Calu3 (cell line): ENCODE measurements around the gene CACNA1C. TPM values are rescaled to one million over a fixed set of nuclear protein-coding genes. Genes with fewer than 3 reads are reported as not detected.

Source experiments
- BruUV-seq: library from RNA; stranded (reverse); fragments of 400-500 nt; replicated peaks from 2 replicates; lab custom pipeline; 2021; lab: Mats Ljungman, UMichigan
- CTCF ChIA-PET: fragments of 300-600 bp; sonication (Branson Sonifier 250); formaldehyde crosslinking; loops from one replicate; lab custom pipeline; 2022; ENCODE audit warnings: antibody characterized with exemption; lab: Charles Lee
- DNase-seq: peaks from one replicate; pipeline ENCODE4 v3.0.0; 2022
- H3K27ac Mint-ChIP-seq: one replicate; pipeline ENCODE4 v1.8.0; 2022; ENCODE audit warnings: mixed read lengths; ENCODE audit not compliant: unreplicated experiment
- H3K27me3 Mint-ChIP-seq: one replicate; pipeline ENCODE4 v1.8.0; 2022; ENCODE audit warnings: mixed read lengths; ENCODE audit not compliant: unreplicated experiment
- H3K36me3 Mint-ChIP-seq: one replicate; pipeline ENCODE4 v1.8.0; 2022; ENCODE audit warnings: mild to moderate bottlenecking, moderate library complexity, mixed read lengths; ENCODE audit not compliant: insufficient read depth, unreplicated experiment
- H3K4me1 Mint-ChIP-seq: one replicate; pipeline ENCODE4 v1.8.0; 2022; ENCODE audit warnings: mild to moderate bottlenecking, low read depth, mixed read lengths; ENCODE audit not compliant: unreplicated experiment
- H3K4me3 Mint-ChIP-seq: one replicate; pipeline ENCODE4 v1.8.0; 2022; ENCODE audit warnings: mild to moderate bottlenecking, low read depth, moderate library complexity, mixed read lengths; ENCODE audit not compliant: unreplicated experiment
- H3K9me3 Mint-ChIP-seq: one replicate; pipeline ENCODE4 v1.8.0; 2022; ENCODE audit warnings: low read depth, mixed read lengths; ENCODE audit not compliant: unreplicated experiment
- intact Hi-C: fragments of 100-400 bp; cut with micrococcal nuclease; formaldehyde crosslinking; loops from one replicate; pipeline ENCODE4 v1.10.0; 2022; ENCODE audit not compliant: unreplicated experiment
- total RNA-seq: library from RNA; stranded (reverse); gene quantifications from 2 replicates; pipeline ENCODE4 v1.2.3, GENCODE V29; 2022
- TF ChIP-seq, protein P1 (sequence below): fragments of 200-600 bp; IDR thresholded peaks from one replicate; pipeline ENCODE4 v1.8.0; 2022; ENCODE audit warnings: antibody characterized with exemption; ENCODE audit not compliant: unreplicated experiment

CACNA1C gene
- total RNA-seq, 1 experiment from 2014 or later: not detected

- TF ChIP-seq, protein P1, sequence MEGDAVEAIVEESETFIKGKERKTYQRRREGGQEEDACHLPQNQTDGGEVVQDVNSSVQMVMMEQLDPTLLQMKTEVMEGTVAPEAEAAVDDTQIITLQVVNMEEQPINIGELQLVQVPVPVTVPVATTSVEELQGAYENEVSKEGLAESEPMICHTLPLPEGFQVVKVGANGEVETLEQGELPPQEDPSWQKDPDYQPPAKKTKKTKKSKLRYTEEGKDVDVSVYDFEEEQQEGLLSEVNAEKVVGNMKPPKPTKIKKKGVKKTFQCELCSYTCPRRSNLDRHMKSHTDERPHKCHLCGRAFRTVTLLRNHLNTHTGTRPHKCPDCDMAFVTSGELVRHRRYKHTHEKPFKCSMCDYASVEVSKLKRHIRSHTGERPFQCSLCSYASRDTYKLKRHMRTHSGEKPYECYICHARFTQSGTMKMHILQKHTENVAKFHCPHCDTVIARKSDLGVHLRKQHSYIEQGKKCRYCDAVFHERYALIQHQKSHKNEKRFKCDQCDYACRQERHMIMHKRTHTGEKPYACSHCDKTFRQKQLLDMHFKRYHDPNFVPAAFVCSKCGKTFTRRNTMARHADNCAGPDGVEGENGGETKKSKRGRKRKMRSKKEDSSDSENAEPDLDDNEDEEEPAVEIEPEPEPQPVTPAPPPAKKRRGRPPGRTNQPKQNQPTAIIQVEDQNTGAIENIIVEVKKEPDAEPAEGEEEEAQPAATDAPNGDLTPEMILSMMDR: no peak
- CTCF ChIA-PET: no interaction called here
- H3K4me1 Mint-ChIP-seq: peaks cover 6% of the 10 kb centered on the region
- H3K4me3 Mint-ChIP-seq: no peak overlapping the region
- intact Hi-C loops: no loop called here
- H3K27ac Mint-ChIP-seq: no peak overlapping the region
- H3K9me3 Mint-ChIP-seq: no peaks in the 10 kb centered on the region
- no TSS peak for BruUV-seq
- H3K27me3 Mint-ChIP-seq: peaks cover 66% of the 10 kb centered on the region
- no peak for DNase-seq
- H3K36me3 Mint-ChIP-seq: no peaks in the 10 kb centered on the region
Measured at GRCh38 chr12:2639020-2639298, 586.2 kb downstream of the CACNA1C start.

GRCh38 chr12:2640281-2640680 lies 587.5 kb downstream of the CACNA1C start:
- H3K27me3 Mint-ChIP-seq: peaks cover 66% of the 10 kb centered on the region
- H3K36me3 Mint-ChIP-seq: no peaks in the 10 kb centered on the region
- no peak overlapping the region for H3K4me3 Mint-ChIP-seq
- H3K4me1 Mint-ChIP-seq: no peaks in the 10 kb centered on the region
- no peak overlapping the region for H3K27ac Mint-ChIP-seq
- DNase-seq: no peak
- CTCF ChIA-PET: no interaction called here
- BruUV-seq: no TSS peak
- TF ChIP-seq, protein P1: no peak
- H3K9me3 Mint-ChIP-seq: no peaks in the 10 kb centered on the region
- intact Hi-C loops: no loop called here

GRCh38 chr12:2640709-2641108 lies 587.9 kb downstream of the CACNA1C start:
- DNase-seq: peak; percentile 52
- BruUV-seq: no TSS peak
- Mint-ChIP-seq H3K4me1 (no peaks in the 10 kb centered on the region), H3K36me3 (no peaks in the 10 kb centered on the region), H3K9me3 (no peaks in the 10 kb centered on the region), H3K27me3 (peaks cover 66% of the 10 kb centered on the region), H3K27ac (no peak overlapping the region), H3K4me3 (no peak overlapping the region)
- TF ChIP-seq, protein P1: no peak
- CTCF ChIA-PET: no interaction called here
- intact Hi-C loops: no loop called here

DNA sequence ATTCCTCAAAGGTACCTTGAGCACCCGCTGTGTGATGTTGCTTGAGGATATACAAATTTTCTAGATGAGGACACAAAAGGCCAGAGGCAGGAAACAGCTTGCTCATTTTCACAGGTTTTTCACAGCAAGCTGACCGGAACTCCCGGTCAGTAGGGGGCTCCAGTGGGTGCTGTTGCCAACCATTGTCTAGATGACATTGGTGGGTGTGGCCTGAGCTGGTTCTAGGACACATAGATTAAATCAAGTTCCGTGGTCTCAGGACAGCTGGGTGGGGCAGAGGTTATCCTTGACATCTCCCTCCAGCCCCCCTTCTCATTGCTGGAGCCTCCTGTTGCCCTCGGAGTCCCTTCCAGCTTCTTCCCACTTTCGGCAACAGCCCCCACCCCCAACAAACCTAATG lies 588.4 kb downstream of the CACNA1C start:
- no peak overlapping the region for H3K27ac Mint-ChIP-seq
- H3K9me3 Mint-ChIP-seq: no peaks in the 10 kb centered on the region
- H3K36me3 Mint-ChIP-seq: no peaks in the 10 kb centered on the region
- H3K4me3 Mint-ChIP-seq: no peak overlapping the region
- H3K4me1 Mint-ChIP-seq: no peaks in the 10 kb centered on the region
- TF ChIP-seq, protein P1: no peak
- CTCF ChIA-PET: no interaction called here
- H3K27me3 Mint-ChIP-seq: peaks cover 66% of the 10 kb centered on the region
- intact Hi-C loops: no loop called here
- peak; percentile 44 for DNase-seq
- no TSS peak for BruUV-seq

DNA sequence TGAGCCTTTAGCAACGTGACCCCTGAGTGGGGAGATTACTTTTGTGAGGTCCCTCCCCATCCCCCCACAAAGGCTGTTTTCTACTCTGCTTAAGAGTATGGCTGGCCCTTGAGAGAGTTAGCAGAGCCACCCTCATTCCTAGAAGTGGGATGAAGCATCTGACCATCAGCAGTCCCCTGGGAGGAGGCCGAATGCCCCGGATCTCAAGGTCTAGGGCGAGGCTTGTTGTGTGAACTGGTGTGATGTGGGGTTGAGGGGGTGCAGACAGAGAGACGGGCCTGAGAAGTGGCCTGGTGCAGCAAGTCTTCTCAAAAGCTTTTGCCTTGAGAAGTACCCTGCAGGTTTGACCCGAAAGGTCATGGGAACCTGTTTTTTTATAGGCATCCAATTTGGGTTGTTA lies 589.0 kb downstream of the CACNA1C start:
- intact Hi-C loops: no loop called here
- CTCF ChIA-PET: no interaction called here
- BruUV-seq: no TSS peak
- Mint-ChIP-seq H3K4me1 (no peaks in the 10 kb centered on the region), H3K36me3 (no peaks in the 10 kb centered on the region), H3K4me3 (no peak overlapping the region), H3K9me3 (no peaks in the 10 kb centered on the region), H3K27ac (no peak overlapping the region), H3K27me3 (peaks cover 71% of the 10 kb centered on the region)
- DNase-seq: no peak
- TF ChIP-seq, protein P1: no peak
